ENCODE measurements around the gene PTPN2. TPM values are rescaled to one million over a fixed set of nuclear protein-coding genes. Genes with fewer than 3 reads are reported as not detected.

PTPN2 gene
- polyA plus RNA-seq, 1 experiment, result 25.9 TPM

GRCh38 chr18:12895014-12895413, 11.0 kb upstream of the PTPN2 start:
- ChIA-PET CTCF (interaction anchor here (0.7 to 6.8 kb wide), 11 partner anchors 9 to 166 kb away, joined by 3 to 126 read pairs (median 4); partner anchors contain the start of gene PTPN2), POLR2A (no interaction called here)
- H3K4me3 ChIP-seq (ENCODE audit: low read depth, low read length), result no peak overlapping the region
- TF ChIP-seq, protein P1, sequence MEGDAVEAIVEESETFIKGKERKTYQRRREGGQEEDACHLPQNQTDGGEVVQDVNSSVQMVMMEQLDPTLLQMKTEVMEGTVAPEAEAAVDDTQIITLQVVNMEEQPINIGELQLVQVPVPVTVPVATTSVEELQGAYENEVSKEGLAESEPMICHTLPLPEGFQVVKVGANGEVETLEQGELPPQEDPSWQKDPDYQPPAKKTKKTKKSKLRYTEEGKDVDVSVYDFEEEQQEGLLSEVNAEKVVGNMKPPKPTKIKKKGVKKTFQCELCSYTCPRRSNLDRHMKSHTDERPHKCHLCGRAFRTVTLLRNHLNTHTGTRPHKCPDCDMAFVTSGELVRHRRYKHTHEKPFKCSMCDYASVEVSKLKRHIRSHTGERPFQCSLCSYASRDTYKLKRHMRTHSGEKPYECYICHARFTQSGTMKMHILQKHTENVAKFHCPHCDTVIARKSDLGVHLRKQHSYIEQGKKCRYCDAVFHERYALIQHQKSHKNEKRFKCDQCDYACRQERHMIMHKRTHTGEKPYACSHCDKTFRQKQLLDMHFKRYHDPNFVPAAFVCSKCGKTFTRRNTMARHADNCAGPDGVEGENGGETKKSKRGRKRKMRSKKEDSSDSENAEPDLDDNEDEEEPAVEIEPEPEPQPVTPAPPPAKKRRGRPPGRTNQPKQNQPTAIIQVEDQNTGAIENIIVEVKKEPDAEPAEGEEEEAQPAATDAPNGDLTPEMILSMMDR (IDR thresholded peaks at IDR 0.05; ENCODE audit: low read depth, low read length), result no peak
- DNase-seq (ENCODE audit: low read depth, low spot score), result no peak
- H3K27ac ChIP-seq (ENCODE audit: low read depth, low read length), result no peak overlapping the region
- peaks cover 13% of the 10 kb centered on the region for H3K27me3 ChIP-seq (ENCODE audit: control insufficient read depth, insufficient read depth, low read length)
- H3K9me3 ChIP-seq (ENCODE audit: control insufficient read depth, insufficient read depth, low read length), result peaks cover 12% of the 10 kb centered on the region

DNA sequence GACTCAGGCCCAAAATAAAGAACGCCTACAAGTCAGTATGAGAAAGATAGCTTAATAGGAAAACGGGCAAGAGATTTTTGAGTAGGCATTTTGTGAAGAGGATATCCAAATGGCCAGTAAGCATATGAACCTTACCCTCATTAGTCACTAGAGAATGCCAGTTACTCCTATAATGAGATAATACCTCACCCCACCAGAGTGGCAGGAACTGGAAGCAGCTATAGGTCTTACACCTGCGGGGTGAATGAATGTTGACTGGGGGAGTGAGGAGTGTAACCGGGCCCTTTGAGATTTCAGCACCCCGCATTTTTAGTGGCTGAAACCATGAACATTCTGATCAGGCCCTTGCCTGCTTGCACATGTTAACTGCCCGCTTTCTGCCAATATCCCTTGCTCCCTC, 7.5 kb upstream of the PTPN2 start:
- CTCF ChIA-PET, result interaction anchor here (0.6 to 6.8 kb wide), 6 partner anchors 9 to 267 kb away, joined by 3 to 126 read pairs (median 8); no protein-coding TSS in a partner anchor
- POLR2A ChIA-PET, result no interaction called here
- peaks cover 12% of the 10 kb centered on the region for H3K9me3 ChIP-seq (ENCODE audit: control insufficient read depth, insufficient read depth, low read length)

GRCh38 chr18:12890964-12891363, 6.9 kb upstream of the PTPN2 start:
- Histone ChIP-seq H3K4me3 (ENCODE audit: low read depth, low read length) (no peak overlapping the region), H3K27me3 (ENCODE audit: control insufficient read depth, insufficient read depth, low read length) (peaks cover 3% of the 10 kb centered on the region), H3K27ac (ENCODE audit: low read depth, low read length) (no peak overlapping the region), H3K9me3 (ENCODE audit: control insufficient read depth, insufficient read depth, low read length) (peaks cover 12% of the 10 kb centered on the region)
- POLR2A ChIA-PET, result no interaction called here
- TF ChIP-seq, protein P1 (IDR thresholded peaks at IDR 0.05; ENCODE audit: low read depth, low read length), result no peak
- no peak for DNase-seq (ENCODE audit: low read depth, low spot score)
- CTCF ChIA-PET, result interaction anchor here (0.6 to 6.8 kb wide), 7 partner anchors 9 to 269 kb away, joined by 3 to 126 read pairs (median 5); no protein-coding TSS in a partner anchor

More for the DNA sequence above, 7.5 kb upstream of the PTPN2 start:
- TF ChIP-seq, protein P1 (IDR thresholded peaks at IDR 0.05; ENCODE audit: low read depth, low read length), result no peak
- Histone ChIP-seq H3K4me3 (ENCODE audit: low read depth, low read length) (no peak overlapping the region), H3K27ac (ENCODE audit: low read depth, low read length) (no peak overlapping the region), H3K27me3 (ENCODE audit: control insufficient read depth, insufficient read depth, low read length) (peaks cover 3% of the 10 kb centered on the region)
- DNase-seq (ENCODE audit: low read depth, low spot score), result no peak

GRCh38 chr18:12886498-12887126, 2.6 kb upstream of the PTPN2 start:
- H3K27me3 ChIP-seq (ENCODE audit: control insufficient read depth, insufficient read depth, low read length), result peaks cover 2% of the 10 kb centered on the region
- H3K27ac ChIP-seq (ENCODE audit: low read depth, low read length), result no peak overlapping the region
- TF ChIP-seq, protein P1 (IDR thresholded peaks at IDR 0.05; ENCODE audit: low read depth, low read length), result peak; percentile 40
- H3K9me3 ChIP-seq (ENCODE audit: control insufficient read depth, insufficient read depth, low read length), result peaks cover 12% of the 10 kb centered on the region
- CTCF ChIA-PET, result interaction anchor here (1.0 to 1.2 kb wide), 2 partner anchors 48 to 139 kb away, joined by 3 to 4 read pairs; no protein-coding TSS in a partner anchor
- POLR2A ChIA-PET, result no interaction called here
- no peak overlapping the region for H3K4me3 ChIP-seq (ENCODE audit: low read depth, low read length)
- DNase-seq (ENCODE audit: low read depth, low spot score), result no peak

GRCh38 chr18:12885500-12885899, 1.5 kb upstream of the PTPN2 start:
- peaks cover 2% of the 10 kb centered on the region for H3K27me3 ChIP-seq (ENCODE audit: control insufficient read depth, insufficient read depth, low read length)
- ChIA-PET CTCF (interaction anchor here (0.6 to 1.0 kb wide), 5 partner anchors 8 to 273 kb away, joined by 3 to 8 read pairs (median 5); no protein-coding TSS in a partner anchor), POLR2A (no interaction called here)
- TF ChIP-seq, protein P1 (IDR thresholded peaks at IDR 0.05; ENCODE audit: low read depth, low read length), result no peak
- H3K4me3 ChIP-seq (ENCODE audit: low read depth, low read length), result no peak overlapping the region
- no peak for DNase-seq (ENCODE audit: low read depth, low spot score)
- peaks cover 5% of the 10 kb centered on the region for H3K9me3 ChIP-seq (ENCODE audit: control insufficient read depth, insufficient read depth, low read length)
- no peak overlapping the region for H3K27ac ChIP-seq (ENCODE audit: low read depth, low read length)
